Transverse colon (tissue), 4 donors: ENCODE measurements around the gene LRRC8D. TPM values are rescaled to one million over a fixed set of nuclear protein-coding genes. Genes with fewer than 3 reads are reported as not detected.

Experiments used
- DNase-seq: peaks from one replicate; pipeline ENCODE4 v3.0.0-alpha.2; 2019
- H3K27ac ChIP-seq, 4 donors: fragments of 200-600 bp; sonication (generic); 2 replicates each; pipeline ENCODE4 v1.5.1; 2016 to 2018; ENCODE audit warnings: inconsistent platforms in 4 of 4
- H3K27me3 ChIP-seq: fragments of 200-600 bp; sonication (generic); 2 replicates; pipeline ENCODE4 v1.5.1; 2017; ENCODE audit warnings: inconsistent platforms
- H3K36me3 ChIP-seq, 4 donors: fragments of 200-600 bp; sonication (generic); 2 replicates each; pipeline ENCODE4 v1.5.1; 2017 to 2019; ENCODE audit warnings: inconsistent platforms in 4 of 4
- H3K4me1 ChIP-seq, 4 donors: fragments of 200-600 bp; sonication (generic); 2 replicates each; pipeline ENCODE4 v1.5.1; 2017 to 2020; ENCODE audit warnings: inconsistent platforms in 4 of 4
- H3K4me3 ChIP-seq, 4 donors: fragments of 200-600 bp; sonication (generic); 1 replicate in 1 of 4; 2 replicates in 3 of 4; pipeline versions ENCODE4 v1.5.1 to v1.6.1; 2017 to 2019; ENCODE audit warnings: inconsistent platforms in 4 of 4
- H3K9me3 ChIP-seq, 2 donors: fragments of 200-600 bp; sonication (generic); 2 replicates each; pipeline ENCODE4 v1.5.1; 2017 to 2019; ENCODE audit warnings: inconsistent platforms in 2 of 2
- EP300 ChIP-seq: sonication (generic); formaldehyde crosslinking; IDR thresholded peaks from one replicate; pipeline ENCODE4 v1.6.1; 2017; ENCODE audit warnings: antibody characterized with exemption, low read depth
- POLR2A ChIP-seq: fragments of 450-650 bp; IDR thresholded peaks from one replicate; pipeline ENCODE4 v1.6.1; 2016; ENCODE audit warnings: antibody characterized with exemption, mild to moderate bottlenecking, moderate library complexity
- POLR2AphosphoS5 ChIP-seq, 3 donors: sonication (generic); formaldehyde crosslinking; IDR thresholded peaks; one replicate each; pipeline ENCODE4 v1.6.1; 2016; ENCODE audit warnings: antibody characterized with exemption in 3 of 3
- WGBS, 2 donors: methylation state at CpG; one replicate each; pipeline ENCODE4 v1.1.5; 2018; ENCODE audit warnings: low coverage in 1 of 2; 5-methylcytosine and 5-hydroxymethylcytosine counted together
- in situ Hi-C, 4 donors: fragments of 200-750 bp; cut with MboI; loops; one replicate each; pipeline versions ENCODE4 v1.15.0 to v1.15.1; 2017; ENCODE audit warnings: low sequenced_read_pairs in 3 of 4, low pct_ligation_motif_present in 1 of 4, low pct_unique_long_range_greater_than_20kb in 1 of 4
- intact Hi-C: fragments of 100-400 bp; cut with DNase I; formaldehyde crosslinking; loops from one replicate; pipeline ENCODE4 v1.15.1; 2023; ENCODE audit warnings: low total_unique reads
- total RNA-seq, 4 donors: library from RNA; depleted of rRNA; stranded (reverse); fragments of >200 nt; gene quantifications; one replicate each; pipeline ENCODE4 v1.1.0, GENCODE V29; 2016
- TF ChIP-seq, protein P1 (sequence below), 5 experiments: fragments of 200-600 bp in 3 of 5; fragments of 450-650 bp in 2 of 5; sonication (generic) in 3 of 5; IDR thresholded peaks; 1 replicate in 2 of 5; 2 replicates in 3 of 5; pipeline ENCODE4 v1.5.1; 2016 to 2017; ENCODE audit warnings: antibody characterized with exemption in 5 of 5, inconsistent platforms in 3 of 5, mild to moderate bottlenecking in 2 of 5, moderate library complexity in 1 of 5

Gene LRRC8D
- total RNA-seq, 4 donors from 2014 or later = 8.2 to 81.5 (median 52.4) TPM

DNA sequence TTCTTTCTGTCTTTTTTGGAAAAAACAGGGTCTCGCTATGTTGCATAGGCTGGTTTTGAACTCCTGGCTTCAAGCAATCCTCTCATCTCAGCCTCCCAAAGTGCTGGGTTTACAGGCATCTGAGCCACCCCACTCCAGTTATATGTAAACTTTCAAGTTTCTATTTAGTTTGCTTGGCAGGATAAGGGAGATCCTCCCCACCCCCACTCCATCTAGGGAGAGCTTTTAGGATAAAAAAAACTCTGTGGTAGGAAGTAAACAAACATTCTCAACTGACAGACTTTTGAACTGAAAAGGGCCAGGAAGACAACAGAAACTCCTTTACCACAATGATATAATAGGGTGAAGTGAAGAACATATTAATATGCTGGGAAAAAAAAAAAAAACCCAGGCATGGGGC lies 133.1 kb downstream of the LRRC8D start:
- H3K27me3 ChIP-seq = no peaks in the 10 kb centered on the region
- H3K4me1 ChIP-seq = peaks cover 0 to 39% (median 10%) of the 10 kb centered on the region in 4 donors
- H3K4me3 ChIP-seq = no peak overlapping the region
- H3K27ac ChIP-seq = peak overlapping the region in 3 of 4 donors; percentile 42 to 60 (median 44)
- TF ChIP-seq POLR2AphosphoS5 (IDR thresholded peaks at IDR 0.05) = no peak
- no peak for TF ChIP-seq EP300
- no peak for TF ChIP-seq POLR2A
- H3K9me3 ChIP-seq = no peaks in the 10 kb centered on the region
- 100% methylated on average over 1 of the region's 1 CpG; no CpG with 5 or more reads in 1 of the 2 donors for WGBS, 2 donors
- in situ Hi-C loops (no loop called here), intact Hi-C loops (no loop called here)
- no peak for DNase-seq
- H3K36me3 ChIP-seq = no peaks in the 10 kb centered on the region

DNA sequence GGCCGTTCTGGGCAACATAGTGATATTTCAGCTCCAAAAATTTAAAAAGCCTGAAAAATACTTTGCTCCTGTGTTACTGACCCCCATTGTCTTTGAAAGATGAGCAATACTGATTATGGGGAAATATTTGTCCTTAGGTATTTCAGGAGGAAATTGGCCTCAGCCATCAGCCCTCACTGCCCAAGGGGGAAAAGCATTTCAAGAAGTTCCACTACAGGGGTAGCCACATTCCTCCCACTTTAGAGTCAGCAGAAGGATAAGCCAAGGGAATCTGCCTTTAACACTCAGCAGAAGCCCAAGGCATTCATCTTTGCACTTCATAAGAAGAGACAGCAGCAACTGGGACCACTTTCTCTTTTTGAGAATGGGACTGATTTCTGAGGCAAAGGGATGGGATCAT lies 133.6 kb downstream of the LRRC8D start:
- no peak overlapping the region for H3K4me3 ChIP-seq
- no peaks in the 10 kb centered on the region for H3K36me3 ChIP-seq
- DNase-seq = no peak
- H3K4me1 ChIP-seq = peaks cover 0 to 39% (median 10%) of the 10 kb centered on the region in 4 donors
- intact Hi-C loops = no loop called here
- peak overlapping the region in 2 of 4 donors; percentile 42 to 60 for H3K27ac ChIP-seq
- no peaks in the 10 kb centered on the region for H3K9me3 ChIP-seq
- in situ Hi-C loops = no loop called here
- WGBS, 2 donors = 83 to 100% methylated on average over 1 of the region's 1 CpG
- TF ChIP-seq POLR2AphosphoS5 (IDR thresholded peaks at IDR 0.05) (no peak), POLR2A (no peak), EP300 (no peak)
- TF ChIP-seq, protein P1, sequence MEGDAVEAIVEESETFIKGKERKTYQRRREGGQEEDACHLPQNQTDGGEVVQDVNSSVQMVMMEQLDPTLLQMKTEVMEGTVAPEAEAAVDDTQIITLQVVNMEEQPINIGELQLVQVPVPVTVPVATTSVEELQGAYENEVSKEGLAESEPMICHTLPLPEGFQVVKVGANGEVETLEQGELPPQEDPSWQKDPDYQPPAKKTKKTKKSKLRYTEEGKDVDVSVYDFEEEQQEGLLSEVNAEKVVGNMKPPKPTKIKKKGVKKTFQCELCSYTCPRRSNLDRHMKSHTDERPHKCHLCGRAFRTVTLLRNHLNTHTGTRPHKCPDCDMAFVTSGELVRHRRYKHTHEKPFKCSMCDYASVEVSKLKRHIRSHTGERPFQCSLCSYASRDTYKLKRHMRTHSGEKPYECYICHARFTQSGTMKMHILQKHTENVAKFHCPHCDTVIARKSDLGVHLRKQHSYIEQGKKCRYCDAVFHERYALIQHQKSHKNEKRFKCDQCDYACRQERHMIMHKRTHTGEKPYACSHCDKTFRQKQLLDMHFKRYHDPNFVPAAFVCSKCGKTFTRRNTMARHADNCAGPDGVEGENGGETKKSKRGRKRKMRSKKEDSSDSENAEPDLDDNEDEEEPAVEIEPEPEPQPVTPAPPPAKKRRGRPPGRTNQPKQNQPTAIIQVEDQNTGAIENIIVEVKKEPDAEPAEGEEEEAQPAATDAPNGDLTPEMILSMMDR (IDR thresholded peaks at IDR 0.05) = no peak
- H3K27me3 ChIP-seq = no peaks in the 10 kb centered on the region

- H3K27ac ChIP-seq = no peak overlapping the region
- no peak for DNase-seq
- no peaks in the 10 kb centered on the region for H3K27me3 ChIP-seq
- H3K4me3 ChIP-seq = no peak overlapping the region
- H3K36me3 ChIP-seq = no peaks in the 10 kb centered on the region
- TF ChIP-seq POLR2A (no peak), POLR2AphosphoS5 (IDR thresholded peaks at IDR 0.05) (no peak), EP300 (no peak)
- TF ChIP-seq, protein P1 (IDR thresholded peaks at IDR 0.05) = no peak
- intact Hi-C loops (no loop called here), in situ Hi-C loops (no loop called here)
- H3K4me1 ChIP-seq = peaks cover 0 to 31% (median 8%) of the 10 kb centered on the region in 4 donors
- WGBS, 2 donors = 96 to 97% methylated on average over 6 to 7 of the region's 7 CpGs
- no peaks in the 10 kb centered on the region for H3K9me3 ChIP-seq
Observed at GRCh38 chr1:89955311-89956205, 134.7 kb downstream of the LRRC8D start.

- no peaks in the 10 kb centered on the region for H3K36me3 ChIP-seq
- H3K9me3 ChIP-seq = no peaks in the 10 kb centered on the region
- 56% methylated on average over 1 of the region's 1 CpG; no CpG with 5 or more reads in 1 of the 2 donors for WGBS, 2 donors
- DNase-seq = no peak
- H3K4me3 ChIP-seq = no peak overlapping the region
- in situ Hi-C loops = no loop called here
- no peaks in the 10 kb centered on the region for H3K27me3 ChIP-seq
- intact Hi-C loops = no loop called here
- H3K27ac ChIP-seq = no peak overlapping the region
- peaks cover 0 to 27% (median 8%) of the 10 kb centered on the region in 4 donors for H3K4me1 ChIP-seq
- TF ChIP-seq EP300 (no peak), POLR2A (no peak), POLR2AphosphoS5 (IDR thresholded peaks at IDR 0.05) (no peak)
- TF ChIP-seq, protein P1 (IDR thresholded peaks at IDR 0.05) = no peak
Observed at GRCh38 chr1:89957107-89957506, 136.3 kb downstream of the LRRC8D start.
